Ascending aorta (tissue), 2 donors: ENCODE measurements around the gene TM9SF3. TPM values are rescaled to one million over a fixed set of nuclear protein-coding genes. Genes with fewer than 3 reads are reported as not detected.

Experiments
- DNase-seq, 2 donors: peaks; one replicate each; pipeline ENCODE4 v3.0.0-alpha.2; 2019; ENCODE audit warnings: low spot score in 2 of 2
- H3K27ac ChIP-seq, 2 donors: fragments of 200-600 bp; sonication (generic); one replicate each; pipeline ENCODE4 v1.5.1; 2016 to 2017; ENCODE audit warnings: mild to moderate bottlenecking in 1 of 2
- H3K27me3 ChIP-seq: fragments of 200-600 bp; sonication (generic); one replicate; pipeline ENCODE4 v1.5.1; 2017
- H3K36me3 ChIP-seq, 2 donors: fragments of 200-600 bp; sonication (generic); one replicate each; pipeline ENCODE4 v1.5.1; 2016
- H3K4me1 ChIP-seq, 2 donors: fragments of 200-600 bp; sonication (generic); one replicate each; pipeline ENCODE4 v1.5.1; 2016 to 2017; ENCODE audit warnings: mild to moderate bottlenecking in 1 of 2
- H3K4me3 ChIP-seq, 2 donors: fragments of 200-600 bp; sonication (generic); one replicate each; pipeline ENCODE4 v1.5.1; 2016 to 2017; ENCODE audit warnings: mild to moderate bottlenecking in 1 of 2
- H3K9me3 ChIP-seq, 2 donors: fragments of 200-600 bp; sonication (generic); one replicate each; pipeline ENCODE4 v1.5.1; 2016
- intact Hi-C: fragments of 100-400 bp; cut with DNase I; formaldehyde crosslinking; loops from one replicate; pipeline ENCODE4 v1.15.1; 2023
- total RNA-seq: library from RNA; depleted of rRNA; stranded (reverse); fragments of >200 nt; gene quantifications from one replicate; pipeline ENCODE4 v1.1.0, GENCODE V29; 2016
- TF ChIP-seq, protein P1 (sequence below), 3 experiments: fragments of 200-600 bp in 2 of 3; fragments of 450-650 bp in 1 of 3; sonication (generic) in 2 of 3; IDR thresholded peaks; one replicate each; pipeline ENCODE4 v1.5.1; 2016 to 2019; ENCODE audit warnings: antibody characterized with exemption in 3 of 3, mild to moderate bottlenecking in 1 of 3, moderate library complexity in 1 of 3

Gene TM9SF3
- total RNA-seq, 1 donor from 2014 or later: 30.4 TPM

DNA sequence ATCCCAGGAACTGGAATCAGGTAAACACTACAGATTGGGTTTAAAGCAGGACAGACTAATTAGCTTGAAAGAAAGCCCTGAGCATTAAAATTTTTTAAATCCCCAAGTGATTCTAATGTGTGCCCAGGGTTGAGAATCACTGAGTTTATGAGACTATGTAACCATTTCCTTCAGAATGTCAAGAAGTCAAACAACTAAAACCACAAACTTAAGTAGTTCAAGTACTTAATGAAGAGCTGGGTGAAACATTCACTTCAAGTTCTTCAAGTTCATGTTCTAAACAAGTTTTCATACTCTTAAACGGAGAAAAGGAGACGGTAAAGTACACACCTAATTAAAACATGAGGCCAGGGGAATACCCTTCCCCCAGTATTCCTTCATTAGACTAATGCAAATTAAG, 44.9 kb downstream of the TM9SF3 start:
- intact Hi-C loops: no loop called here
- no peak for DNase-seq
- no peaks in the 10 kb centered on the region for H3K27me3 ChIP-seq
- no peak overlapping the region for H3K27ac ChIP-seq
- H3K36me3 ChIP-seq: peaks cover 18 to 37% of the 10 kb centered on the region in 2 donors
- H3K4me1 ChIP-seq: no peaks in the 10 kb centered on the region
- H3K9me3 ChIP-seq: no peaks in the 10 kb centered on the region
- TF ChIP-seq, protein P1, sequence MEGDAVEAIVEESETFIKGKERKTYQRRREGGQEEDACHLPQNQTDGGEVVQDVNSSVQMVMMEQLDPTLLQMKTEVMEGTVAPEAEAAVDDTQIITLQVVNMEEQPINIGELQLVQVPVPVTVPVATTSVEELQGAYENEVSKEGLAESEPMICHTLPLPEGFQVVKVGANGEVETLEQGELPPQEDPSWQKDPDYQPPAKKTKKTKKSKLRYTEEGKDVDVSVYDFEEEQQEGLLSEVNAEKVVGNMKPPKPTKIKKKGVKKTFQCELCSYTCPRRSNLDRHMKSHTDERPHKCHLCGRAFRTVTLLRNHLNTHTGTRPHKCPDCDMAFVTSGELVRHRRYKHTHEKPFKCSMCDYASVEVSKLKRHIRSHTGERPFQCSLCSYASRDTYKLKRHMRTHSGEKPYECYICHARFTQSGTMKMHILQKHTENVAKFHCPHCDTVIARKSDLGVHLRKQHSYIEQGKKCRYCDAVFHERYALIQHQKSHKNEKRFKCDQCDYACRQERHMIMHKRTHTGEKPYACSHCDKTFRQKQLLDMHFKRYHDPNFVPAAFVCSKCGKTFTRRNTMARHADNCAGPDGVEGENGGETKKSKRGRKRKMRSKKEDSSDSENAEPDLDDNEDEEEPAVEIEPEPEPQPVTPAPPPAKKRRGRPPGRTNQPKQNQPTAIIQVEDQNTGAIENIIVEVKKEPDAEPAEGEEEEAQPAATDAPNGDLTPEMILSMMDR (IDR thresholded peaks at IDR 0.05): no peak
- no peak overlapping the region for H3K4me3 ChIP-seq

DNA sequence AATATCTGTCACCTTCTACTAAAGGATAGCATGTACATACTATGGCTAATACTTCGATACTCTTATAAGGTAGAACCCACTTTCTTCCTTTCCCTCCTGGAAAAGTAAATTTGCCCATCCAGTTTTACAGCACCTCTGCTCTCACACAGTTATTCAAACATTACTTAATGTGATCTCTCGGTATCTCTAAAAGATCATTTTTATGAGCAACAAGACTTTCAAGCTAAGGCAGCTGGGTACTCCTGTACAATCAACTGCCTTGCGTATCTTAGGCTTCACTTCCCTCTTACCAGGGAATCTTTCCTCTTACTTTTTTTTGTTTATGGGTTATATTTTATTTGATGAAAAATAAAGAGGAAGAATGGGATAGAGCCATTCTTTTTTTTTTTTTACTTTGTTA, 46.6 kb downstream of the TM9SF3 start:
- TF ChIP-seq, protein P1 (IDR thresholded peaks at IDR 0.05): no peak
- peaks cover 14 to 35% of the 10 kb centered on the region in 2 donors for H3K36me3 ChIP-seq

DNA sequence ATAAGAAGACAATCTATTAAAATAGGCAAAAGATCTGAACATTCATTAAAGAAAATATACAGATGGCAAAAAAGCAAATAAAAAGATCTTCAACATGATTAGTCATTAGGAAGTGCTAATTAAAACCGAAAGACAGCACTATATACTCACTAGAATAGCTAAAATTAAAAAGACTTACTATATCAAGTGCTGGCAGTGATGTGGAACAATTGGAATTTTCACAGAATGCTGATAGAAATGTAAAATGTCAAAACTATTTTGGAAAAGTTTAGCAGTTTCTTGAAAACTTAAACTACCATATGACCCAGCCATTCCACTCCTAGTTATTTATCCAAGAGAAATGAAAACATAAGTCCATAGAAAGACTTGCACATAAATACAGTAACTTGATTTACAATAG, 48.1 kb downstream of the TM9SF3 start:
- DNase-seq: no peak
- TF ChIP-seq, protein P1 (IDR thresholded peaks at IDR 0.05): no peak
- intact Hi-C loops: no loop called here
- Histone ChIP-seq H3K27me3 (no peaks in the 10 kb centered on the region), H3K4me1 (no peaks in the 10 kb centered on the region), H3K27ac (no peak overlapping the region), H3K9me3 (no peaks in the 10 kb centered on the region), H3K36me3 (peaks cover 11 to 28% of the 10 kb centered on the region in 2 donors), H3K4me3 (no peak overlapping the region)

More for the DNA sequence above, 46.6 kb downstream of the TM9SF3 start:
- Histone ChIP-seq H3K9me3 (no peaks in the 10 kb centered on the region), H3K27me3 (no peaks in the 10 kb centered on the region), H3K4me1 (no peaks in the 10 kb centered on the region), H3K4me3 (no peak overlapping the region), H3K27ac (no peak overlapping the region)
- intact Hi-C loops: no loop called here
- no peak for DNase-seq

DNA sequence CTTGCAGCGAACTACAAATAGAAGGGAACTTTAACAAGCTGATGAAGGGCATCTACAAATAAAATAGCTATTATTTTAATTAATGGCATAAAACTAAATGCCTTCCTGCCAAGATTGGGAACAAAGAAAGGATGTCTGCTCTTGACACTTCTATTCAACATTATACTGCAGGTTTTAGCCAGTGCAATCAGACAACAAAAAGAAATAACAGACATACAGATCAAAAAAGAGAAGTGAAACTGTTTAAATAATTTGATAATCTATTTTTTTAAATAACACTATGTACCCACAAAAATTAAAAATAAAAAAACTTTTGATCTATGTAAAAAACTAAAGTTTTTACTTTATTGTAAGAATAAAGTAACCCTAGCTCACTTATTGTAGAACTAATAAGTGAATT, 50.7 kb downstream of the TM9SF3 start:
- Histone ChIP-seq H3K27ac (no peak overlapping the region), H3K36me3 (peaks cover 13% of the 10 kb centered on the region in 2 donors), H3K27me3 (no peaks in the 10 kb centered on the region), H3K9me3 (no peaks in the 10 kb centered on the region), H3K4me1 (no peaks in the 10 kb centered on the region), H3K4me3 (no peak overlapping the region)
- TF ChIP-seq, protein P1 (IDR thresholded peaks at IDR 0.05): no peak
- no peak for DNase-seq
- intact Hi-C loops: no loop called here

DNA sequence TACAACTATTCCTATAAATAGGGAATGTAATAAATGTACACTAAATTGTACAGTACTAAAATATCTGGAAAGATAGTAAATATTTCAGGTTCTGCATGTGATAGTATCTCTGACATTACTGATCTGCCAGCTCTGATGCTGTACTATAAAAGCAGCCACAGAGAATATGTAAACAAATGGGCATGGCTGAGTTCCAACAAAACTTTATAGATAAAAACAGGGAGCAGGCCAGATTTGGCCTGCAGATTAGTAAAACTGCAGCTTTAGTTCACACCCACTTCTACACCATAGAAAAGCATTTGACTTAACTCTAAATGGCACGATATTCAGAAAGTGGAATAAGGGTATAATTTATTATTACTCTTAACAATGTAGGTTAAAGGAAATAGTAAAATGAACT, 54.3 kb downstream of the TM9SF3 start:
- no peak overlapping the region for H3K4me3 ChIP-seq
- TF ChIP-seq, protein P1 (IDR thresholded peaks at IDR 0.05): no peak
- DNase-seq: no peak
- no peak overlapping the region for H3K27ac ChIP-seq
- peaks cover 19 to 30% of the 10 kb centered on the region in 2 donors for H3K36me3 ChIP-seq
- H3K4me1 ChIP-seq: no peaks in the 10 kb centered on the region
- H3K9me3 ChIP-seq: no peaks in the 10 kb centered on the region
- intact Hi-C loops: no loop called here
- H3K27me3 ChIP-seq: no peaks in the 10 kb centered on the region
